ENCODE data around the gene TRAFD1. TPM values are rescaled to one million over a fixed set of nuclear protein-coding genes. Genes with fewer than 3 reads are reported as not detected.

The TRAFD1 gene
- total RNA-seq, 1 experiment from 2014 or later = 37.8 TPM

- no TSS peak for BruUV-seq (replicated peaks)
- H3K4me3 ChIP-seq (ENCODE audit: low read depth, low read length, poor library complexity, severe bottlenecking) = no peak overlapping the region
- H3K4me1 ChIP-seq (ENCODE audit: insufficient read depth, low read length, poor library complexity, severe bottlenecking) = no peaks in the 10 kb centered on the region
- ChIA-PET CTCF (no interaction called here), POLR2A (ENCODE audit: low non-redundant PET) (no interaction called here)
- TF ChIP-seq EZH2 (IDR thresholded peaks at IDR 0.05; ENCODE audit: borderline replicate concordance, low read depth, low read length, poor library complexity, severe bottlenecking) = no peak
- no peak for TF ChIP-seq CTCF (conservative IDR thresholded peaks at IDR 0.05; ENCODE audit: low read depth, low read length)
- H3K9me3 ChIP-seq (ENCODE audit: low read depth, low read length, poor library complexity, severe bottlenecking) = no peaks in the 10 kb centered on the region
- DNase-seq (ENCODE audit: low spot score) = no peak
- intact Hi-C loops (cut with micrococcal nuclease; ENCODE audit: unreplicated experiment) = no loop called here
- H3K36me3 ChIP-seq (ENCODE audit: insufficient read depth, low read length, poor library complexity, severe bottlenecking) = peaks cover 3% of the 10 kb centered on the region
- H3K27ac ChIP-seq (ENCODE audit: low read depth, low read length, poor library complexity, severe bottlenecking) = no peak overlapping the region
- H3K27me3 ChIP-seq (replicated peaks; ENCODE audit: insufficient read depth, low read depth, low read length, poor library complexity) = no peaks in the 10 kb centered on the region
These were observed 41.0 kb downstream of the TRAFD1 start for GRCh38 chr12:112166051-112167015.

GRCh38 chr12:112167031-112167461 is 41.7 kb downstream of the TRAFD1 start:
- CTCF ChIA-PET = interaction anchor here (0.5 kb wide), 1 partner anchor 483 kb away, joined by 4 read pairs; no protein-coding TSS in a partner anchor
- H3K27me3 ChIP-seq (replicated peaks; ENCODE audit: insufficient read depth, low read depth, low read length, poor library complexity) = no peaks in the 10 kb centered on the region
- no peaks in the 10 kb centered on the region for H3K4me1 ChIP-seq (ENCODE audit: insufficient read depth, low read length, poor library complexity, severe bottlenecking)
- no peak for TF ChIP-seq EZH2 (IDR thresholded peaks at IDR 0.05; ENCODE audit: borderline replicate concordance, low read depth, low read length, poor library complexity, severe bottlenecking)
- no peak for TF ChIP-seq CTCF (conservative IDR thresholded peaks at IDR 0.05; ENCODE audit: low read depth, low read length)
- no peak overlapping the region for H3K4me3 ChIP-seq (ENCODE audit: low read depth, low read length, poor library complexity, severe bottlenecking)
- H3K9me3 ChIP-seq (ENCODE audit: low read depth, low read length, poor library complexity, severe bottlenecking) = no peaks in the 10 kb centered on the region
- no peak for DNase-seq (ENCODE audit: low spot score)
- H3K27ac ChIP-seq (ENCODE audit: low read depth, low read length, poor library complexity, severe bottlenecking) = no peak overlapping the region
- peaks cover 3% of the 10 kb centered on the region for H3K36me3 ChIP-seq (ENCODE audit: insufficient read depth, low read length, poor library complexity, severe bottlenecking)
- POLR2A ChIA-PET (ENCODE audit: low non-redundant PET) = interaction anchor here (0.5 kb wide), 1 partner anchor 222 kb away, joined by 18 read pairs; no protein-coding TSS in a partner anchor
- BruUV-seq (replicated peaks) = no TSS peak
- intact Hi-C loops (cut with micrococcal nuclease; ENCODE audit: unreplicated experiment) = no loop called here

GRCh38 chr12:112167718-112168525 is 42.6 kb downstream of the TRAFD1 start:
- TF ChIP-seq EZH2 (IDR thresholded peaks at IDR 0.05; ENCODE audit: borderline replicate concordance, low read depth, low read length, poor library complexity, severe bottlenecking) (no peak), CTCF (conservative IDR thresholded peaks at IDR 0.05; ENCODE audit: low read depth, low read length) (no peak)
- Histone ChIP-seq H3K27me3 (replicated peaks; ENCODE audit: insufficient read depth, low read depth, low read length, poor library complexity) (no peaks in the 10 kb centered on the region), H3K4me3 (ENCODE audit: low read depth, low read length, poor library complexity, severe bottlenecking) (no peak overlapping the region), H3K27ac (ENCODE audit: low read depth, low read length, poor library complexity, severe bottlenecking) (no peak overlapping the region), H3K4me1 (ENCODE audit: insufficient read depth, low read length, poor library complexity, severe bottlenecking) (no peaks in the 10 kb centered on the region), H3K9me3 (ENCODE audit: low read depth, low read length, poor library complexity, severe bottlenecking) (no peaks in the 10 kb centered on the region), H3K36me3 (ENCODE audit: insufficient read depth, low read length, poor library complexity, severe bottlenecking) (peaks cover 3% of the 10 kb centered on the region)
- intact Hi-C loops (cut with micrococcal nuclease; ENCODE audit: unreplicated experiment) = no loop called here
- ChIA-PET CTCF (interaction anchor here (0.5 kb wide), 1 partner anchor 482 kb away, joined by 4 read pairs; no protein-coding TSS in a partner anchor), POLR2A (ENCODE audit: low non-redundant PET) (interaction anchor here (0.5 kb wide), 1 partner anchor 223 kb away, joined by 18 read pairs; no protein-coding TSS in a partner anchor)
- no peak for DNase-seq (ENCODE audit: low spot score)
- no TSS peak for BruUV-seq (replicated peaks)

All from A673 (cell line).